Stomach (tissue), 9 donors: ENCODE results near the gene PDE8B. TPM values are rescaled to one million over a fixed set of nuclear protein-coding genes. Genes with fewer than 3 reads are reported as not detected.

Source experiments
- DNase-seq, 2 donors: peaks; one replicate each; pipeline versions ENCODE4 v3.0.0 to v3.0.0-alpha.2; 2013 to 2019
- H3K27ac ChIP-seq, 5 donors: fragments of 200-600 bp in 4 of 5; sonication (generic) in 4 of 5; one replicate each; pipeline ENCODE4 v1.5.1; 2013 to 2019; ENCODE audit warnings: mild to moderate bottlenecking in 1 of 5, moderate library complexity in 1 of 5
- H3K27me3 ChIP-seq, 3 donors: fragments of 200-600 bp; sonication (generic); one replicate each; pipeline ENCODE4 v1.5.1; 2017 to 2019; ENCODE audit warnings: mixed run types in 1 of 3
- H3K36me3 ChIP-seq, 4 donors: fragments of 200-600 bp; sonication (generic); 1 replicate in 3 of 4; 2 replicates in 1 of 4; pipeline ENCODE4 v1.5.1; 2016 to 2019
- H3K4me1 ChIP-seq, 4 donors: fragments of 200-600 bp; sonication (generic); one replicate each; pipeline ENCODE4 v1.5.1; 2016 to 2019
- H3K4me3 ChIP-seq, 4 donors: fragments of 200-600 bp; sonication (generic) in 3 of 4; one replicate each; pipeline ENCODE4 v1.5.1; 2016 to 2019; ENCODE audit warnings: mild to moderate bottlenecking in 1 of 4
- H3K9me3 ChIP-seq, 4 donors: fragments of 200-600 bp; sonication (generic); one replicate each; pipeline ENCODE4 v1.5.1; 2016 to 2019
- CTCF ChIP-seq, 7 experiments: fragments of 450-650 bp in 4 of 7; fragments of 200-600 bp in 3 of 7; sonication (generic) in 3 of 7; IDR thresholded peaks; one replicate each; pipeline ENCODE4 v1.5.1; 2016 to 2019; ENCODE audit warnings: antibody characterized with exemption in 7 of 7, control low read depth in 2 of 7, mild to moderate bottlenecking in 1 of 7
- EP300 ChIP-seq: sonication (generic); formaldehyde crosslinking; IDR thresholded peaks from one replicate; pipeline ENCODE4 v1.6.1; 2017; ENCODE audit warnings: antibody characterized with exemption
- POLR2A ChIP-seq, 4 donors: fragments of 450-650 bp; IDR thresholded peaks; one replicate each; pipeline ENCODE4 v1.6.1; 2016; ENCODE audit warnings: antibody characterized with exemption in 4 of 4, control low read depth in 2 of 4, mild to moderate bottlenecking in 1 of 4, moderate library complexity in 1 of 4
- POLR2AphosphoS5 ChIP-seq, 3 donors: sonication (generic); formaldehyde crosslinking; IDR thresholded peaks; one replicate each; pipeline ENCODE4 v1.6.1; 2016; ENCODE audit warnings: antibody characterized with exemption in 3 of 3
- WGBS, 5 donors: extraction: QIAGEN DNeasy Blood & Tissue Kit in 3 of 5; methylation state at CpG; one replicate each; pipeline versions ENCODE4 v1.1.5 to v1.1.7; 2013 to 2018; 5-methylcytosine and 5-hydroxymethylcytosine counted together
- intact Hi-C: fragments of 100-400 bp; cut with DNase I; formaldehyde crosslinking; loops from one replicate; pipeline ENCODE4 v1.15.1; 2023; ENCODE audit warnings: low total_unique reads
- polyA plus RNA-seq, 3 donors: library from polyadenylated mRNA; stranded (reverse); fragments of 200-250 nt; gene quantifications; one replicate each; pipeline ENCODE4 v1.2.3, GENCODE V29; 2013
- total RNA-seq, 5 donors: library from RNA; depleted of rRNA; stranded (reverse); fragments of >200 nt; gene quantifications; one replicate each; pipeline versions ENCODE4 v1.1.0 to v1.2.3, GENCODE V29; 2014 to 2016
- donor health status: healthy with polysubstance abuse.
- donor health status: Bipolar disorder and iron deficiency.
- donor health status: healthy.

Gene PDE8B
- total and polyA plus RNA-seq, 8 donors = 0.56 to 243 (median 3.5) TPM; not detected in 1

DNA sequence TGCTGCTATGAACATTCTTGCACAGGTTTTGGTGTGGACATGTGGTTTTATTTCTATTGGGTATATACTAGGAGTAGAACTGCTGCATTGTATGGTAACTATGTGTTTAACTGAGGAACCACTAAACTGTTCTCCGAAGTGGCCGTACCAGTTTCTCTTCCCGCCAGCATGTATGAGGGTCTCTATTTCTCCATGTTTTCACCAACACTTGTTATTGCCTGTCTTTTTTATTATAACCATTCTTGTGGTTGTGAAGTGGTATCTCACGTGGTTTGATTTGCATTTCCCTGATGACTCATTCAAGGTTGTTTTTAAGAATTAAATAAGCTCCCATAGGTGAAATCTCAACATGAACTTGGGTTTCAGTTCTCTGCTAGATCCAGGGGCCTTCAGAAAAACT is 19.4 kb downstream of the PDE8B start:
- 86 to 90% (median 88%) methylated on average over 4 of the region's 4 CpGs for WGBS, 5 donors
- H3K4me1 ChIP-seq = peaks cover 0 to 3% (median under 1%) of the 10 kb centered on the region in 4 donors
- H3K27me3 ChIP-seq = no peaks in the 10 kb centered on the region
- H3K36me3 ChIP-seq = no peaks in the 10 kb centered on the region
- DNase-seq = no peak
- intact Hi-C loops = no loop called here
- H3K4me3 ChIP-seq = no peak overlapping the region
- TF ChIP-seq POLR2AphosphoS5 (IDR thresholded peaks at IDR 0.05) (no peak), POLR2A (IDR thresholded peaks at IDR 0.05) (no peak), EP300 (no peak), CTCF (IDR thresholded peaks at IDR 0.05) (no peak)
- H3K27ac ChIP-seq = no peak overlapping the region
- peaks cover 0 to 3% (median 0%) of the 10 kb centered on the region in 4 donors for H3K9me3 ChIP-seq

DNA sequence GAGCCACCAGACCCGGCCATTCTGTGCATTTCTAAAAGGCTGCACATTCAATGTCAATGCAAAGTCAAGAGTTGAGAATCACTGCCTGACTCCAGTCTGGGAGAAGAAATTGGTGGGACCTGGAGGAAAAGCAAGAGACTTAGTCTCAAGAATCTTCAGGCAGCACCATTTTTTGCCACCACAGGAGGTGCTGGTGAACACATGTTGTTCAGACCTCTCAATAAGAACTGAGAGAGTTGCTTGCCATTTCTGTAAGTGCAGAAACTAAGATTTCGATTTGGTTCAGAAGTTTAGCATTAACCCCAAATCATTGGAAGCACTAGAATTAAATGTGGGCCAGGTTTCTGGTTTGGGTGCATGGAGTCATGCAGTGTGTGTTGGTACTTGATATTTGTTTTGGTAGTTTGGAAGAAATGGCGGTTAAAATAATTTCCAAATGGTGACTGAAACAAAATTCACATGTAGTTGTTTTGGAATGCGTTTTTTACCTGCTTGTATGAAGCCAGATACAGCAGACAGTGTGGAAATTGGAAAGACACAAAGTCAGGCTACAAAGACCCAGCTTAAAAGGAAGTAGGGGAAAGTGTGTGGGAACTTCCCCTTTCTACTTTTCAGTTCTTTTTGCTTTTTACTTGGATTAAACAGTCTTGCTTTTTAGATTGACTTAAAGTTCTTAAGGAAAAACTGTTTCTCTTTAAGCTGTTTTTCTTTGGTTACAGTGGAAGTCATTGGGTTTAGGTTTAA is 20.4 kb downstream of the PDE8B start:
- no peak for TF ChIP-seq POLR2AphosphoS5 (IDR thresholded peaks at IDR 0.05)
- no peak for TF ChIP-seq CTCF (IDR thresholded peaks at IDR 0.05)
- no peak for TF ChIP-seq EP300
- TF ChIP-seq POLR2A (IDR thresholded peaks at IDR 0.05) = no peak
- Histone ChIP-seq H3K9me3 (peaks cover 0 to 3% (median 0%) of the 10 kb centered on the region in 4 donors), H3K27ac (no peak overlapping the region), H3K4me1 (peaks cover 0 to 3% (median 0%) of the 10 kb centered on the region in 4 donors), H3K4me3 (no peak overlapping the region), H3K27me3 (no peaks in the 10 kb centered on the region), H3K36me3 (no peaks in the 10 kb centered on the region)
- WGBS, 5 donors = 80 to 91% (median 88%) methylated on average over 4 of the region's 4 CpGs
- no peak for DNase-seq
- intact Hi-C loops = no loop called here

- no peak for DNase-seq
- peaks cover 0 to 3% (median 0%) of the 10 kb centered on the region in 4 donors for H3K4me1 ChIP-seq
- H3K9me3 ChIP-seq = peaks cover 0 to 3% (median 0%) of the 10 kb centered on the region in 4 donors
- H3K4me3 ChIP-seq = no peak overlapping the region
- H3K27ac ChIP-seq = no peak overlapping the region
- no peak for TF ChIP-seq CTCF (IDR thresholded peaks at IDR 0.05)
- TF ChIP-seq POLR2AphosphoS5 (IDR thresholded peaks at IDR 0.05) = no peak
- 51 to 68% (median 61%) methylated on average over 8 of the region's 8 CpGs for WGBS, 5 donors
- H3K27me3 ChIP-seq = no peaks in the 10 kb centered on the region
- H3K36me3 ChIP-seq = no peaks in the 10 kb centered on the region
- intact Hi-C loops = no loop called here
Measured at GRCh38 chr5:77231471-77232138, 21.1 kb downstream of the PDE8B start.

GRCh38 chr5:77232574-77233358 is 22.3 kb downstream of the PDE8B start:
- intact Hi-C loops = no loop called here
- Histone ChIP-seq H3K36me3 (no peaks in the 10 kb centered on the region), H3K4me1 (peaks cover 0 to 3% (median 0%) of the 10 kb centered on the region in 4 donors), H3K4me3 (no peak overlapping the region), H3K9me3 (peaks cover 0 to 3% (median 0%) of the 10 kb centered on the region in 4 donors), H3K27me3 (no peaks in the 10 kb centered on the region), H3K27ac (no peak overlapping the region)
- WGBS, 5 donors = 76 to 88% (median 80%) methylated on average over 6 of the region's 6 CpGs
- DNase-seq = peak in 1 of 2 donors; percentile 37
- TF ChIP-seq POLR2AphosphoS5 (IDR thresholded peaks at IDR 0.05) = no peak
- TF ChIP-seq POLR2A (IDR thresholded peaks at IDR 0.05) = no peak
- TF ChIP-seq EP300 = no peak
- TF ChIP-seq CTCF (IDR thresholded peaks at IDR 0.05) = no peak
